Activated T-helper 1 cell treated with anti-CD3 and anti-CD28 coated beads, Interleukin-12 subunit alpha, Interleukin-12 subunit beta, Interleukin-2, Interleukin-4 antibody, amounts not matched to agents 30 ng/mL and 10 ng/mL and 1 ng/mL, durations not matched to agents 14 hours and 24 hours and 36 hours (primary cell): ENCODE measurements around the gene RHEB. TPM values are rescaled to one million over a fixed set of nuclear protein-coding genes. Genes with fewer than 3 reads are reported as not detected.

Experiments
- DNase-seq: peaks from one replicate; pipeline ENCODE4 v3.0.0; 2021; ENCODE audit warnings: low spot score
- H3K27ac Mint-ChIP-seq: one replicate; pipeline ENCODE4 v1.8.0; 2021; ENCODE audit warnings: mild to moderate bottlenecking, mixed read lengths
- H3K27me3 Mint-ChIP-seq: one replicate; pipeline ENCODE4 v1.8.0; 2022; ENCODE audit warnings: mild to moderate bottlenecking, moderate library complexity, mixed read lengths; ENCODE audit not compliant: insufficient read depth
- H3K36me3 Mint-ChIP-seq: one replicate; pipeline ENCODE4 v1.8.0; 2021; ENCODE audit warnings: low read depth, mixed read lengths
- H3K4me1 Mint-ChIP-seq: one replicate; pipeline ENCODE4 v1.8.0; 2021; ENCODE audit warnings: low read depth, mixed read lengths
- H3K4me3 Mint-ChIP-seq: one replicate; pipeline ENCODE4 v1.8.0; 2021; ENCODE audit warnings: mild to moderate bottlenecking, moderate library complexity, mixed read lengths
- H3K9me3 Mint-ChIP-seq: one replicate; pipeline ENCODE4 v1.8.0; 2021; ENCODE audit warnings: mixed read lengths
- intact Hi-C: fragments of 100-400 bp; cut with micrococcal nuclease; formaldehyde crosslinking; loops from one replicate; pipeline ENCODE4 v1.15.1; 2024
- total RNA-seq: library from RNA; stranded (reverse); gene quantifications from 2 replicates; pipeline ENCODE4 v1.2.3, GENCODE V29; 2022

The RHEB gene
- total RNA-seq, 1 donor from 2014 or later: 65.5 TPM

GRCh38 chr7:151469281-151469680 is 50.4 kb downstream of the RHEB start:
- Mint-ChIP-seq H3K27me3 (no peaks in the 10 kb centered on the region), H3K9me3 (peaks cover 4% of the 10 kb centered on the region), H3K27ac (no peak overlapping the region), H3K4me3 (no peak overlapping the region), H3K4me1 (peaks cover 56% of the 10 kb centered on the region), H3K36me3 (peaks cover 76% of the 10 kb centered on the region)
- no peak for DNase-seq
- intact Hi-C loops: no loop called here

GRCh38 chr7:151468217-151469018 is 51.3 kb downstream of the RHEB start:
- H3K27me3 Mint-ChIP-seq: no peaks in the 10 kb centered on the region
- no peak overlapping the region for H3K27ac Mint-ChIP-seq
- no peak for DNase-seq
- H3K9me3 Mint-ChIP-seq: peaks cover 13% of the 10 kb centered on the region
- H3K4me1 Mint-ChIP-seq: peaks cover 52% of the 10 kb centered on the region
- no peak overlapping the region for H3K4me3 Mint-ChIP-seq
- intact Hi-C loops: no loop called here
- peaks cover 79% of the 10 kb centered on the region for H3K36me3 Mint-ChIP-seq

GRCh38 chr7:151465169-151465568 is 54.5 kb downstream of the RHEB start:
- H3K4me3 Mint-ChIP-seq: no peak overlapping the region
- peaks cover 23% of the 10 kb centered on the region for H3K4me1 Mint-ChIP-seq
- intact Hi-C loops: no loop called here
- DNase-seq: no peak
- no peak overlapping the region for H3K27ac Mint-ChIP-seq
- no peaks in the 10 kb centered on the region for H3K27me3 Mint-ChIP-seq
- H3K36me3 Mint-ChIP-seq: peaks cover 64% of the 10 kb centered on the region
- H3K9me3 Mint-ChIP-seq: peaks cover 32% of the 10 kb centered on the region

GRCh38 chr7:151462306-151462779 is 57.4 kb downstream of the RHEB start:
- no peak overlapping the region for H3K27ac Mint-ChIP-seq
- no peaks in the 10 kb centered on the region for H3K4me1 Mint-ChIP-seq
- H3K9me3 Mint-ChIP-seq: peaks cover 32% of the 10 kb centered on the region
- DNase-seq: no peak
- peaks cover 36% of the 10 kb centered on the region for H3K36me3 Mint-ChIP-seq
- no peaks in the 10 kb centered on the region for H3K27me3 Mint-ChIP-seq
- intact Hi-C loops: no loop called here
- H3K4me3 Mint-ChIP-seq: no peak overlapping the region

GRCh38 chr7:151461942-151462230 is 57.8 kb downstream of the RHEB start:
- no peaks in the 10 kb centered on the region for H3K27me3 Mint-ChIP-seq
- no peak for DNase-seq
- H3K4me3 Mint-ChIP-seq: no peak overlapping the region
- peaks cover 33% of the 10 kb centered on the region for H3K36me3 Mint-ChIP-seq
- intact Hi-C loops: no loop called here
- peaks cover 32% of the 10 kb centered on the region for H3K9me3 Mint-ChIP-seq
- no peak overlapping the region for H3K27ac Mint-ChIP-seq
- no peaks in the 10 kb centered on the region for H3K4me1 Mint-ChIP-seq

- H3K27ac Mint-ChIP-seq: no peak overlapping the region
- no peaks in the 10 kb centered on the region for H3K4me1 Mint-ChIP-seq
Measured at GRCh38 chr7:151461096-151461941, 58.4 kb downstream of the RHEB start.

GRCh38 chr7:151460474-151460855 is 59.2 kb downstream of the RHEB start:
- H3K27me3 Mint-ChIP-seq: no peaks in the 10 kb centered on the region

More at GRCh38 chr7:151461096-151461941, 58.4 kb downstream of the RHEB start:
- no peak for DNase-seq
- Mint-ChIP-seq H3K9me3 (peaks cover 32% of the 10 kb centered on the region), H3K27me3 (no peaks in the 10 kb centered on the region), H3K36me3 (peaks cover 33% of the 10 kb centered on the region), H3K4me3 (no peak overlapping the region)
- intact Hi-C loops: no loop called here

GRCh38 chr7:151459726-151460473 is 59.8 kb downstream of the RHEB start:
- Mint-ChIP-seq H3K4me3 (no peak overlapping the region), H3K27ac (no peak overlapping the region), H3K4me1 (no peaks in the 10 kb centered on the region), H3K36me3 (peaks cover 20% of the 10 kb centered on the region), H3K9me3 (peaks cover 32% of the 10 kb centered on the region), H3K27me3 (no peaks in the 10 kb centered on the region)
- no peak for DNase-seq
- intact Hi-C loops: no loop called here

More at GRCh38 chr7:151460474-151460855, 59.2 kb downstream of the RHEB start:
- Mint-ChIP-seq H3K4me1 (no peaks in the 10 kb centered on the region), H3K9me3 (peaks cover 32% of the 10 kb centered on the region), H3K4me3 (no peak overlapping the region), H3K36me3 (peaks cover 26% of the 10 kb centered on the region), H3K27ac (no peak overlapping the region)
- no peak for DNase-seq
- intact Hi-C loops: no loop called here

GRCh38 chr7:151457534-151457933 is 62.2 kb downstream of the RHEB start:
- H3K4me1 Mint-ChIP-seq: no peaks in the 10 kb centered on the region
- peaks cover 4% of the 10 kb centered on the region for H3K27me3 Mint-ChIP-seq
- no peak for DNase-seq
- intact Hi-C loops: no loop called here
- H3K9me3 Mint-ChIP-seq: peaks cover 11% of the 10 kb centered on the region
- no peak overlapping the region for H3K27ac Mint-ChIP-seq
- no peak overlapping the region for H3K4me3 Mint-ChIP-seq
- peaks cover 3% of the 10 kb centered on the region for H3K36me3 Mint-ChIP-seq

- no peak for DNase-seq
- no peak overlapping the region for H3K27ac Mint-ChIP-seq
- H3K9me3 Mint-ChIP-seq: peaks cover 7% of the 10 kb centered on the region
- H3K4me1 Mint-ChIP-seq: no peaks in the 10 kb centered on the region
- H3K27me3 Mint-ChIP-seq: peaks cover 4% of the 10 kb centered on the region
- H3K4me3 Mint-ChIP-seq: no peak overlapping the region
- peaks cover 3% of the 10 kb centered on the region for H3K36me3 Mint-ChIP-seq
- intact Hi-C loops: no loop called here
Measured at GRCh38 chr7:151456782-151457181, 62.9 kb downstream of the RHEB start.

GRCh38 chr7:151456276-151456675 is 63.4 kb downstream of the RHEB start:
- H3K4me1 Mint-ChIP-seq: no peaks in the 10 kb centered on the region

GRCh38 chr7:151455690-151456089 is 64.0 kb downstream of the RHEB start:
- H3K27me3 Mint-ChIP-seq: peaks cover 6% of the 10 kb centered on the region
- intact Hi-C loops: no loop called here
- no peaks in the 10 kb centered on the region for H3K9me3 Mint-ChIP-seq
- H3K36me3 Mint-ChIP-seq: no peaks in the 10 kb centered on the region
- no peak overlapping the region for H3K27ac Mint-ChIP-seq
- no peak for DNase-seq
- no peak overlapping the region for H3K4me3 Mint-ChIP-seq
- H3K4me1 Mint-ChIP-seq: no peaks in the 10 kb centered on the region

More at GRCh38 chr7:151456276-151456675, 63.4 kb downstream of the RHEB start:
- Mint-ChIP-seq H3K4me3 (no peak overlapping the region), H3K36me3 (peaks cover 2% of the 10 kb centered on the region), H3K9me3 (peaks cover 2% of the 10 kb centered on the region), H3K27ac (no peak overlapping the region), H3K27me3 (peaks cover 4% of the 10 kb centered on the region)
- intact Hi-C loops: no loop called here
- no peak for DNase-seq
